HepG2 (cell line): ENCODE data around the gene ZNF524. TPM values are rescaled to one million over a fixed set of nuclear protein-coding genes. Genes with fewer than 3 reads are reported as not detected.

Experiments
- ARNT2 ChIP-seq: sonication (generic); formaldehyde crosslinking; IDR thresholded peaks from 2 replicates; pipeline ENCODE4 v1.8.0; 2022; ENCODE audit warnings: mild to moderate bottlenecking, low read depth, missing genetic modification reagents, moderate library complexity
- ATM ChIP-seq: fragments of 450-650 bp; IDR thresholded peaks from 2 replicates; pipeline ENCODE4 v1.7.1; 2017; ENCODE audit warnings: mild to moderate bottlenecking, borderline replicate concordance
- CHCHD3 ChIP-seq: sonication (generic); formaldehyde crosslinking; IDR thresholded peaks from 2 replicates; pipeline ENCODE4 v1.8.0; 2022; ENCODE audit warnings: mild to moderate bottlenecking, missing genetic modification reagents, moderate library complexity
- EHMT2 ChIP-seq: fragments of 200-600 bp; sonication (generic); IDR thresholded peaks from 2 replicates; pipeline ENCODE4 v1.7.0; 2017; ENCODE audit warnings: antibody characterized with exemption, low read depth, low read length, borderline replicate concordance
- GTF2F1 ChIP-seq: fragments of 150-350 bp; IDR thresholded peaks from 2 replicates; pipeline ENCODE4 v1.6.1; 2014; ENCODE audit warnings: low read length
- HDAC1 ChIP-seq: sonication (generic); formaldehyde crosslinking; IDR thresholded peaks from 2 replicates; pipeline ENCODE4 v1.5.1; 2020; ENCODE audit warnings: mild to moderate bottlenecking, missing genetic modification reagents
- JUN ChIP-seq: sonication (generic); formaldehyde crosslinking; IDR thresholded peaks from 2 replicates; pipeline ENCODE4 v1.4.0; 2020; ENCODE audit warnings: mild to moderate bottlenecking, missing genetic modification reagents
- MYC ChIP-seq: sonication (generic); formaldehyde crosslinking; IDR thresholded peaks from 2 replicates; pipeline ENCODE4 v1.9.0; 2021; ENCODE audit warnings: missing genetic modification reagents, borderline replicate concordance
- NBN ChIP-seq: fragments of 450-650 bp; conservative IDR thresholded peaks from 2 replicates; pipeline ENCODE4 v1.6.1; 2017
- NR3C1 ChIP-seq: sonication (generic); formaldehyde crosslinking; IDR thresholded peaks from 2 replicates; pipeline ENCODE4 v1.4.0; 2020; ENCODE audit warnings: missing genetic modification reagents
- RBM22 ChIP-seq: fragments of 200-400 bp; formaldehyde crosslinking; optimal IDR thresholded peaks from 2 replicates; pipeline ENCODE3; 2017; ENCODE audit warnings: mild to moderate bottlenecking, low read length, moderate library complexity
- SOX6 ChIP-seq, 2 experiments: fragments of 450-650 bp in 1 of 2; sonication (generic) in 1 of 2; formaldehyde crosslinking in 1 of 2; IDR thresholded peaks; 2 replicates each; pipeline versions ENCODE4 v1.4.0 to v1.6.1; 2017 to 2020; ENCODE audit warnings: antibody characterized with exemption in 1 of 2, mild to moderate bottlenecking in 1 of 2, missing genetic modification reagents in 1 of 2
- SP1 ChIP-seq, 2 experiments: fragments of 450-650 bp in 1 of 2; sonication (generic) in 1 of 2; formaldehyde crosslinking in 1 of 2; IDR thresholded peaks; 2 replicates each; pipeline versions ENCODE4 v1.4.0 to v1.6.1; 2016 to 2020; ENCODE audit warnings: missing genetic modification reagents in 1 of 2
- ZNF407 ChIP-seq: sonication (generic); formaldehyde crosslinking; IDR thresholded peaks from one replicate; pipeline ENCODE4 v1.5.1; 2020; ENCODE audit warnings: mild to moderate bottlenecking, missing genetic modification reagents; ENCODE audit errors: not compliant biosample characterization
- ZNF580 ChIP-seq: IDR thresholded peaks from 2 replicates; pipeline ENCODE4 v1.6.1; 2016; ENCODE audit warnings: low read depth, borderline replicate concordance
- ZNF724P ChIP-seq: sonication (generic); formaldehyde crosslinking; IDR thresholded peaks from 2 replicates; pipeline ENCODE4 v1.8.0; 2022; ENCODE audit warnings: missing genetic modification reagents, borderline replicate concordance
- ZNF770 ChIP-seq: sonication (generic); formaldehyde crosslinking; IDR thresholded peaks from 2 replicates; pipeline ENCODE4 v1.5.0; 2020; ENCODE audit warnings: mild to moderate bottlenecking, missing genetic modification reagents
- polyA plus RNA-seq, 8 experiments: library from polyadenylated mRNA; depleted of rRNA in 3 of 8; stranded (reverse) in 7 of 8; unstranded in 1 of 8; fragments of >200 nt; fragmentation: Illumina TruSeq in 4 of 8; extraction: Trizol in 4 of 8; gene quantifications; 2 replicates each; pipeline versions ENCODE4 v1.2.1 to v1.2.3, GENCODE V29; 2011 to 2016; ENCODE audit warnings: low read depth in 4 of 8, missing spikeins in 1 of 8, mixed read lengths in 1 of 8; ENCODE audit not compliant: insufficient read depth in 1 of 8
- total RNA-seq, 5 experiments: library from RNA; depleted of rRNA; stranded (reverse); fragments of >200 nt; fragmentation: Illumina TruSeq; extraction: Trizol; gene quantifications; 2 replicates each; pipeline ENCODE4 v1.2.3, GENCODE V29; 2016; ENCODE audit warnings: low read depth in 1 of 5

ZNF524 gene
- total and polyA plus RNA-seq, 2 of the 13 experiments (the other 11 are each of a cell fraction or from before 2014, with no cell fraction given), result 3.2 to 4.6 TPM

DNA sequence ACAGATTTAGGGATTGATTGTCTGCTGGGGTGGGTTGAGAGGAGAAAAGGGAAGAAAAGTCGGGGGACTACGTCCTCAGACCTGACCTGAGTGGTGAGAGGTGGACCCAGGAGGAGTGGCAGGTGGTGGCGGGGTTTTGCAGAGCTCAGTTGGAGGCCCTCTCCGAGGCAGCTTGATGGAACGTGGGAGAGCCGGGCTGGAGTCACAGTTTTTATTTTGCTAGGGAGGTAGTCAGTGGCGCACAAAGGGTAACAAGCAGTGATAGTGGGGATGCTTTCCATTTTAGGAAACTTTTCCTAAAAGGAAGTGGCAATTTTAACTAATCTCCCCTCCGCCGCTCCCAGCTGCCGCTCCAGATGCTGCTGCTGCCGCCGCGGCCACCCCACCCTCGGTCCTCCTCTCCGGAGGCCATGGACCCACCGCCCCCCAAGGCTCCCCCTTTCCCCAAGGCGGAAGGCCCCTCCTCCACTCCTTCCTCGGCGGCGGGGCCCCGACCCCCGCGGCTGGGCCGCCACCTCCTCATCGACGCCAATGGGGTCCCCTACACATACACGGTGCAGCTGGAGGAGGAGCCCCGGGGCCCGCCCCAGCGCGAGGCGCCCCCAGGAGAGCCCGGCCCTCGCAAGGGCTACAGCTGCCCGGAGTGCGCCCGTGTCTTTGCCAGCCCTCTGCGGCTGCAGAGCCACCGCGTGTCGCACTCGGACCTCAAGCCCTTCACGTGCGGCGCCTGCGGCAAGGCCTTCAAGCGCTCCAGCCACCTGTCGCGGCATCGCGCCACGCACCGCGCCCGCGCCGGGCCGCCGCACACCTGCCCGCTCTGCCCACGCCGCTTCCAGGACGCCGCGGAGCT lies 42.3 kb downstream of the ZNF524 start (continued):
- no peak for TF ChIP-seq ZNF407
- TF ChIP-seq ZNF724P, result no peak
- no peak for TF ChIP-seq ATM
- TF ChIP-seq SP1 (IDR thresholded peaks at IDR 0.05), result no peak
- no peak for TF ChIP-seq SP1 (CRISPR knock-in tag; IDR thresholded peaks at IDR 0.05)
- no peak; the same call in 1 of the 2 replicates for TF ChIP-seq HDAC1 (CRISPR knock-in tag)
- no peak for TF ChIP-seq RBM22
- peak; percentile 3; the same call in 1 of the 2 replicates for TF ChIP-seq MYC (CRISPR knock-in tag)
- no peak for TF ChIP-seq GTF2F1
- TF ChIP-seq ARNT2, result 0 out of 2 replicates have a peak, but pooled peaks have one; percentile 15
- 0 out of 2 replicates have a peak, but pooled peaks have one; percentile 56 for TF ChIP-seq CHCHD3 (CRISPR knock-in tag)
- no peak for TF ChIP-seq ZNF580 (CRISPR knock-in tag)
- TF ChIP-seq NR3C1 (CRISPR knock-in tag), result no peak
- no peak for TF ChIP-seq EHMT2
- no peak for TF ChIP-seq SOX6 (IDR thresholded peaks at IDR 0.05)
- TF ChIP-seq SOX6 (CRISPR knock-in tag; IDR thresholded peaks at IDR 0.05), result no peak
- no peak for TF ChIP-seq NBN
- TF ChIP-seq ZNF770, result no peak
- no peak for TF ChIP-seq JUN (CRISPR knock-in tag)
